Lower leg skin (tissue), 3 donors: ENCODE data around the gene CDK16.

ENCODE experiments used
- POLR2A ChIP-seq, 2 donors: fragments of 450-650 bp; IDR thresholded peaks; one replicate each; pipeline ENCODE4 v1.6.1; 2016 to 2017; ENCODE audit warnings: antibody characterized with exemption in 2 of 2, mild to moderate bottlenecking in 1 of 2, moderate library complexity in 1 of 2
- TF ChIP-seq, protein P1 (sequence below), 3 donors: fragments of 450-650 bp; IDR thresholded peaks; one replicate each; pipeline ENCODE4 v1.5.1; 2016; ENCODE audit warnings: antibody characterized with exemption in 3 of 3, mild to moderate bottlenecking in 3 of 3, moderate library complexity in 2 of 3

DNA sequence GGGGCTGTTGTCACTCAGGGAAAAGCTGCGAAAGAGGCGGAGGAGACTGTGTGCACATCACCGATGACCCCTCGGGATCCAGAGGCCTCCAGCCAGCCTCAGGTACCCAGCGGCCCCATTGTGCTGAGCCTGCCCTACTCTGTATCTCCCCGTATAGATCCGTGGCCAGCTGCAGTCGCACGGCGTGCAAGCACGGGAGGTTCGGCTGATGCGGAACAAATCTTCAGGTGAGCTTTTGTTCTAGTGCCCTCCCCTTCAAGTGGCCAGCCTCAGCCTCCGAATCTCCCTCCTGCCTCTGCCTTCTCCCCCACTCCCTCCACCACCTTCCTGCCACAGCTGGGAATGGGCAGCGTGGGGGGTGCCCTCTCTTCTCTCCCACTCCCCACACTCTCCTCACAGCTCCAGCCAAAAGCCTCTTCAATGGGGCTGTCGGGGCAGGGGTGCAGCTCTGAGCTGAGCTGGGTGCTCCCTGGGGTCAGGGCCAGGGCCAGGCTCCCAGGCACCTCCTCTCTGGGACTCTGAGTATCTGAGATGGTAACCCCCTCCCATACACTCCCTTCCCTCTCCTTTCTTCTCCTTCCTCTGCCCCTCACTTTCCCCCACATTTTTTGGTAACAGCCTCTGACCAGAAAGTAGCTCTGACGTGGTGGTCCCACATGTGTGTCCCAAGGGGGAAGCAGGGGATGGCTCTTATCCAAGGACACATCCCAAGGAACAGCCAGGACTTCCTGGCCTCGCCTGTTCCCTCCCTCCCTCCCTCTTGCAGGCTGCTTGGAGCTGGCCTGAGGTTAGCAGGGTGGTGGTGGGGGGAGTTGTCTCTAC, 45.3 kb upstream of the CDK16 start:
- no peak for TF ChIP-seq POLR2A (IDR thresholded peaks at IDR 0.05)
- TF ChIP-seq, protein P1, sequence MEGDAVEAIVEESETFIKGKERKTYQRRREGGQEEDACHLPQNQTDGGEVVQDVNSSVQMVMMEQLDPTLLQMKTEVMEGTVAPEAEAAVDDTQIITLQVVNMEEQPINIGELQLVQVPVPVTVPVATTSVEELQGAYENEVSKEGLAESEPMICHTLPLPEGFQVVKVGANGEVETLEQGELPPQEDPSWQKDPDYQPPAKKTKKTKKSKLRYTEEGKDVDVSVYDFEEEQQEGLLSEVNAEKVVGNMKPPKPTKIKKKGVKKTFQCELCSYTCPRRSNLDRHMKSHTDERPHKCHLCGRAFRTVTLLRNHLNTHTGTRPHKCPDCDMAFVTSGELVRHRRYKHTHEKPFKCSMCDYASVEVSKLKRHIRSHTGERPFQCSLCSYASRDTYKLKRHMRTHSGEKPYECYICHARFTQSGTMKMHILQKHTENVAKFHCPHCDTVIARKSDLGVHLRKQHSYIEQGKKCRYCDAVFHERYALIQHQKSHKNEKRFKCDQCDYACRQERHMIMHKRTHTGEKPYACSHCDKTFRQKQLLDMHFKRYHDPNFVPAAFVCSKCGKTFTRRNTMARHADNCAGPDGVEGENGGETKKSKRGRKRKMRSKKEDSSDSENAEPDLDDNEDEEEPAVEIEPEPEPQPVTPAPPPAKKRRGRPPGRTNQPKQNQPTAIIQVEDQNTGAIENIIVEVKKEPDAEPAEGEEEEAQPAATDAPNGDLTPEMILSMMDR (IDR thresholded peaks at IDR 0.05), result no peak
